Esophagus squamous epithelium (tissue), 4 donors: ENCODE data around the gene ZMIZ1.

Experiments used
- POLR2A ChIP-seq, 4 donors: fragments of 450-650 bp; IDR thresholded peaks; one replicate each; pipeline ENCODE4 v1.6.1; 2017; ENCODE audit warnings: antibody characterized with exemption in 4 of 4, mild to moderate bottlenecking in 4 of 4, moderate library complexity in 3 of 4
- TF ChIP-seq, protein P1 (sequence below), 6 experiments: fragments of 450-650 bp in 4 of 6; fragments of 200-600 bp in 2 of 6; sonication (generic) in 2 of 6; IDR thresholded peaks; one replicate each; pipeline ENCODE4 v1.5.1; 2016 to 2019; ENCODE audit warnings: antibody characterized with exemption in 6 of 6, mild to moderate bottlenecking in 4 of 6, moderate library complexity in 4 of 6

DNA sequence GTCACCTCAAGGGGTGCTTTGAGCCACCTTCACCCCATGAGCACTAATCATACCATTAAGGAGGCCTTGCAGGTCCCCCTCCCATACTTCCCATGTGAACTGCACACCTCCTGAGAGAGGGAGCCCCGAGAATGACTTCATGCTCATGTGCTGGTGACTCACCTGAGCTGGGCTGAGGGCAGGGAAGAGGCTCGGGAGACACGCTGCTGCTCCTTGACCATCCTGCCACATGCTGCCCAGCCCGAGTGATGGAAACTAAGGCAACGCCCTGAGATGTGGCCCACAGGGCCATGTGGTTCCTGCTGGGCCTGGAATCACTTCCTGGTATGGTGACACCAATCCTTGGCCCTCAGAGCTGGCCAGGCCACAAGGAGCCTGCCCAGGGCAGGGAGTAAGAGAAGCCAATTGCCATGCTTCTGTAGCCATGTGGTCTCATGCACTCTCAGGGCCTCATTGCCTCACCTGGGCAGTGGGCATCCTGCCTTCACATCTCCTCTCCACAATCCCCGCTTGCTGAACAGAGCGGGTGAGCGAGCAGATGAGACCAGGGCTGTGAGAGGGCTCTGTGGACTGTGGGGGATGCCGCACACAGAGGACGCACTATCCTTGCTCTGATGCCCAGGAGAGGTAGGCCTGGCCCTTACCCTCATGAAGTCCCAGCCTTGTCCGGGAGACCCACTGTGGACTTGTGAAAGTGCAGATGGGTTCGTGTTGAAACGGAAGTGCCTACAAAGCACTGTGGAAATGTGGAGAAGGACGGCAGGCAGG, 260.2 kb downstream of the ZMIZ1 start:
- TF ChIP-seq, protein P1, sequence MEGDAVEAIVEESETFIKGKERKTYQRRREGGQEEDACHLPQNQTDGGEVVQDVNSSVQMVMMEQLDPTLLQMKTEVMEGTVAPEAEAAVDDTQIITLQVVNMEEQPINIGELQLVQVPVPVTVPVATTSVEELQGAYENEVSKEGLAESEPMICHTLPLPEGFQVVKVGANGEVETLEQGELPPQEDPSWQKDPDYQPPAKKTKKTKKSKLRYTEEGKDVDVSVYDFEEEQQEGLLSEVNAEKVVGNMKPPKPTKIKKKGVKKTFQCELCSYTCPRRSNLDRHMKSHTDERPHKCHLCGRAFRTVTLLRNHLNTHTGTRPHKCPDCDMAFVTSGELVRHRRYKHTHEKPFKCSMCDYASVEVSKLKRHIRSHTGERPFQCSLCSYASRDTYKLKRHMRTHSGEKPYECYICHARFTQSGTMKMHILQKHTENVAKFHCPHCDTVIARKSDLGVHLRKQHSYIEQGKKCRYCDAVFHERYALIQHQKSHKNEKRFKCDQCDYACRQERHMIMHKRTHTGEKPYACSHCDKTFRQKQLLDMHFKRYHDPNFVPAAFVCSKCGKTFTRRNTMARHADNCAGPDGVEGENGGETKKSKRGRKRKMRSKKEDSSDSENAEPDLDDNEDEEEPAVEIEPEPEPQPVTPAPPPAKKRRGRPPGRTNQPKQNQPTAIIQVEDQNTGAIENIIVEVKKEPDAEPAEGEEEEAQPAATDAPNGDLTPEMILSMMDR (IDR thresholded peaks at IDR 0.05): no peak
- TF ChIP-seq POLR2A (IDR thresholded peaks at IDR 0.05): no peak
